IPS-NIHi7 (cell line): ENCODE measurements around the gene TDRD3.
A peak's percentile ranks its signal among the peaks of the same experiment; 100 is the strongest.

Source experiments
- DNase-seq: peaks from one replicate; pipeline ENCODE4 v3.0.0; 2012; ENCODE audit warnings: mixed read lengths; ENCODE audit errors: extremely low spot score

Gene TDRD3

DNA sequence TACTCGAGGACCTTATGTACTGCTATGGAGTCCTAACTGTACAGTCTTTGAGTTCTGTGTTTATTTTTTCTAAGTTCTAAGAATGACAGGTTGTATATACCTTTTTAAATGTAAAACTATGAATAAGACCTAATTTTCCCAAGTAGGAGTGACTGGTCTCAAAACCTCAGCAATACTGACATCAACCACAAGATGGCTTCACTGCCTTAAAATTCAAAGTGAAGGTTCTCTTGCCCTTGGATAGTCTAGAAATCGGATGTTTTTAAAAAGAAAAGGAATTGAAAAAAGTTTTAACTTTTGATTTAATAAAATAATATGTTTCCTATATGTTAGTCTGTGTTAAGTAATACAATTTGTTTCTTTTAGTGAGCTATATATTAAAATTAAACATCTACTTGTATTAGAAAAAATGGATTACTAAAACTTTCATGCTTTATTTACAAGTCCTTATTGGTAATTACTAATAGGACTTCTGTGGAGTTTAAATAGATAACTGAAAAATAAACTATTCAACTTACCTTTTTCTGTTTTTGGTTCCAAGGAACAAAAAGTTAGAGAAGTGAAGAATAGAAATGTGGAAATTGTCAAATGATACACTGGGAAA, 52.0 kb downstream of the TDRD3 start:
- peak; percentile 41 for DNase-seq

GRCh38 chr13:60453490-60453889, 56.5 kb downstream of the TDRD3 start:
- DNase-seq: peak; percentile 12

GRCh38 chr13:60454425-60454824, 57.4 kb downstream of the TDRD3 start:
- DNase-seq: no peak

DNA sequence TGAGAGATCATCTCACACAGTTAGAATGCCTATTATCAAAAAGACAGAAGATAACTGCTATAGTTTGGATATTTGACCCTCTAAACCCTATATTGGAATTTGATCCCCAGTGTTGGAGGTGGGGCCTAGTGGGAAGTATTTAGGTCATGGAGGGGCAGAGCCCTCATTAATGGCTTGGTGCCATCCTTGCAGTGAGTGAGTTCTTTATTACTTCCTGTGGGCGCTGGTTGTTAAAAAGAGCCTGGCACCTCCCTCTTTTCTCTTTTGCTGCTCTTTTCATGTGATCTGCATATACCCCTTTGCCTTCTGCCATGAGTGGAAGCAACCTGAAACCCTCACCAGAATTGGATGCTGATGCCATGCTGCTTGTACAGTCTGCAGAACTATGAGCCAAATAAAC, 66.8 kb downstream of the TDRD3 start:
- DNase-seq: no peak

GRCh38 chr13:60467098-60467497, 70.1 kb downstream of the TDRD3 start:
- no peak for DNase-seq

DNA sequence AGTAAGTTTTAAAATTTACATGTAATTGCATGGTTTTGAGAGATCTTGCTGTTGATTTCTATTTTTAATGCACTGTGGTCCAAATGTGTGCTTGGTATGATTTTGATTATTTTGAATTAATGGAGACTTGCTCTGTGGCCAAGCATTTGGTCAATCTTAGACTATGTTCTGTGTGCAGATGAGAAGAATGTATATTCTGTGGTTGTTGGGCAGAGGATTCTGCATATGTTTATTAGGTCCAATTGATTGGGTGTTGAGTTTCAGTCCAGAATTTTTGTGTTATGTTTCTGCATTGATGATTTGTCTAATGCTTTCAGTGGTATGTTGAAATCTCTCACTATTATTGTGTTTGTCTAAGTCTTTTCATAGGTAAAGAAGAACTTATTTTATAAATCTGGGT, 82.3 kb downstream of the TDRD3 start:
- no peak for DNase-seq

GRCh38 chr13:60482012-60482411, 85.0 kb downstream of the TDRD3 start:
- DNase-seq: no peak

DNA sequence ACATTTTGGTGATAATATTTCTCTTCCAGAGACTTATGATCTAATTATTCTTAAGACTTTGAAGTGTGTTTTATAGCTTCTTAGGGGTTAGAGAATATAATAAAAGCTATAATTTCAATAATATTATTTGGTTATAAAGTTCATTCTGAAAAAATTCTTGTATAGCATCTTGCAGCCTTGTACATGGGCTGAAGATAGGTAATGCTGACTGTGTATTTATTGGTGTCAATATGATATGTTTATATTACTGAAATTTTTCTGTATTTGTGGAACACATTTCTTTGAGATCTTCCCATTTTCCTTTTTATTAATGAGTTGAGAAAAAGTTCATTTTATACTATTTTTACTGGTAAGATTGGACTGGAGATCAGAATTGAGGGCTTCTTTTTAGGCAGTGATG, 87.8 kb downstream of the TDRD3 start:
- DNase-seq: no peak

GRCh38 chr13:60491531-60491930, 94.5 kb downstream of the TDRD3 start:
- no peak for DNase-seq

DNA sequence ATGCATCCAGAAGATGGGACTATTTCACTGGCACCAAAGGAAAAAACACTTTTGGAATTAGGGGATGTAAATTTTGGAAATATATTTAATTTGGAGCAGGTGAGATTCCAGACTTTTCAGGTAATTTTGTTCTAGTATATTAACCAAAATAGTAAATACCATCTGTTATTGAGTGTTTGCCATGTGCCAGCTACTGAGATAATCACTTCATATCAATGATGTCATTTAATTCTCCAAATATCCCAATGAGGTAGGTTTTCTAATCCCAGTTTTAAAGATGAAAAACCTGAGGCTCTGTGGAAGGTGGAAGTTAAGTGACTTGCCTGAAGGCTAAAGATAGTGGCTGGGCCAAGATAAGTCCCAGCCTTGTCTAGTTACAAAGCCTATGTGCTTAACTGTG, 95.2 kb downstream of the TDRD3 start:
- DNase-seq: no peak

GRCh38 chr13:60494296-60494695, 97.3 kb downstream of the TDRD3 start:
- no peak for DNase-seq

DNA sequence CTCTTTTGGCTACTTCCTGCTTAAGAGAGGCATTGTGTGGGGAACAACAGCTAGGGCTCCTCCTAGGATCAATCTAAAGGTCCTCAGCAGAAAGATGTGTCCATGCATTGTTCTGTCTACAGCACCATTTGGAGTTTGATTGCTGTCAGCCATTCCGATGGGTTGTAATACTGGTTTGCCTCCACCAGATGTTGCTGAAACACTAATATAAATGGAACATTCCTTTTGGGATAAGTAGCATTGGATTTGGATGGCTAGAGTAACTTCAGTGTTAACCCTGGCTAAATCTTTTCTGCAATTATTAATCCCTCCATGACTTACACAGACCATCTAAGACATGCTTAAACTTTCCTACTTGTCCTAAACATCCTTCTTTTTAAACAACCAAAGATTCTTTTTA, 104.2 kb downstream of the TDRD3 start:
- DNase-seq: no peak

DNA sequence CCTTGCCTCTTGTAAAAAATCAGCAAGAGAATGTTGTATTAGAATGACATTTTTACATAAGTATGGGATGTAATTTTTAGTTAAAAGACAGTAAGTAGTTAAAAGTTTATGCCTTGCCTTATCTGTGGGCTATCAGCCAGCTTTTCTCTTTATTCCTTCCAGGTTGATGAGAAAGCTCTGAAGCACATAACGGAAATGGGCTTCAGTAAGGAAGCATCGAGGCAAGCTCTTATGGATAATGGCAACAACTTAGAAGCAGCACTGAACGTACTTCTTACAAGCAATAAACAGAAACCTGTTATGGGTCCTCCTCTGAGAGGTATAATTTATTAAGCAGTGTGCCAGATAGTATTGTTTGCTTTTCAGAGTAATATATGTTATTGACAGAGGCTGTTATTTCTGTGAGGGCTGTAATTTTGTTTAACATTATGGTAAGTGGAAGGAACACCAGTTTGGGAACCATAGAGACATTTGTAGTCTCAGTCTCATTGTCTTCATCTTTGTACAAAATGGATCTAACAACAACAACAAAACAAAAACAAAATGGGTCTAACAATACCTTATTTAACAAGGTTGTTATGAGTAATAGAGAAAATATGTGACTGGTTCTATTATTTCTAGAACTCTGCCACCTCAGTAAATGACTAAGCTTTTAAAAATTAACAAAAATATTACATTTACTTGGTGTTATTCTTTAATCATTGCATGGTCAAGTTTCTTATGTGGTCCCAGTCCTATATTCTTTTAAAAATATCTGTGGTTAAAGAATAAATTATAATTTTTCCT, 112.8 kb downstream of the TDRD3 start:
- DNase-seq: no peak

- peak; percentile 12 for DNase-seq
Measured at GRCh38 chr13:60511637-60512036, 114.6 kb downstream of the TDRD3 start.

- DNase-seq: no peak
Measured at GRCh38 chr13:60514891-60515290, 117.9 kb downstream of the TDRD3 start.

GRCh38 chr13:60519496-60519895, 122.5 kb downstream of the TDRD3 start:
- DNase-seq: no peak

GRCh38 chr13:60520902-60521569, 124.0 kb downstream of the TDRD3 start:
- DNase-seq: no peak

- no peak for DNase-seq
Measured at GRCh38 chr13:60538566-60538965, 141.5 kb downstream of the TDRD3 start.

DNA sequence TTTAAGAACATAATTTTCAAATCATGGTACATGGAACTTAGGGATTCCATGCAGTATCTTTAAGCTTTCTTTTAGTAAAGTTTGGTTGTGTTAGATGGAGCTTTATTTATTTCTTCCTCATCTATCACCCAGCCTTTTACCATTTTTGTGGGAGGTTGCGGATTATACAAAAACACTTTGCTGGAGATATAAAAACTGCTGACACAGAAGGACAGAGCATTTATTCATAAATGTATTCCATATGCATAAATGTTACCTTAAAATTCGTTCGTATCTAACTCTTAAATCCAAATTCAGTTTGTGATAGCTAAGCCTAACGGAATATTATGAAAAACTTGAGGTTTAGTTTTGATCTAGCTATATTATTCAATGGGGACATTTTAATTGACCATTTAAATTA, 143.3 kb downstream of the TDRD3 start:
- no peak for DNase-seq

- no peak for DNase-seq
Measured at GRCh38 chr13:60562096-60562780, 165.2 kb downstream of the TDRD3 start.

DNA sequence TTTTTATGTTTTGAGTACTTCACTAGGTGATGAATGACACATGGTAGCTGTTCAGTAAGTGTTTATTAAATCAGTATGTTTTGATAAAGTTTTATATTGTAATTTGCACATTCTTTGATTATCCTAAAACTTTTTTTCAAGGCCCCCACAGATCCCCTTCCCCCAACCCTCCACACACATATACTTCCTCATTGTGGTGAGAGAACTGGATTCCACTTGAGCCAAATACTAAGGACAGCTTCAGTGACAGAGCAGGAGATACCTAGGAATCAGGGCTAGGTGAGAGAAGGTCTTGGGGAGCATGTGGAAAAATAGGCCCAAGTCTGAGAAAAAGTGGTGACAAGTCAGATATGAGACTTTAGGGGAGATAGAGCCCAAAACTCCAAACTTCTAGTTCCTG, 174.6 kb downstream of the TDRD3 start:
- no peak for DNase-seq

DNA sequence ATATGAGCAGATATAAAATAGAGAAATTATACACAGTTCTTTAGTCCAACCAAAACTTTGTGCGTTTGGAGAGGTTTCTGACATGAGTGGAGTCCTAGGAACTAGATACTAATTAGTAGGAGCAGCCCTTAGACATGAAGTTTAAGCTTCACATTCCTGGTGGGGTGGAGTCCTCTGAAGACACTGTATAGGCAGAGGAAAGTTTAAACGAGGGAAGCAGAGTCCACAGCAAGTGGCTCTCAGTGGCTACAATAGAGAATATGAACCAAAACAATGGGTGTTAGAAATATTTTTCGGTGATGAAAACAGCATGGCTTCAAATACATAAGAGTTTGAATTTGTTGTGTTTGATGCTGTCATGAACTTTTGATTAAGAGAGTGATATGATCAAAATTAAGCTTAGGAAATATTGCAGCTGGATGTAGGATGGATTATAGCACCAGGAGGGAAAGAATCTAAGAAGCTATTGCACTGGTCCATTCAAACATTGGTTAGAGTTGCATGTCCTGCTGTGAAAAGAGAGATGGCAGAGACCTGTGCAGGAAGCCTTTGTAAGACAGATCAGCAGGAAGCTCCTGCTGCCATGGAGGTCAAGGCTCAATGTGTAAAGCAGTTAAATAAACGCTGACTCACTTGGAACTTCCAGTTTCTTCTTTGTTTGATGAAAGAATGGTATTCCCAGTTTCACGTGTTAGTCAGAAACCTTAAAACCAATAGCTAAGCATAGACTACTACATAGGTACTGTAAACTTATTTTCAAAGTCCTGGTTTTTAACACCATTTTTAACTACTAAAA, 175.2 kb downstream of the TDRD3 start:
- DNase-seq: peak; percentile 55
